Measurements from ENCODE around the gene IFT81. TPM values are rescaled to one million over a fixed set of nuclear protein-coding genes. Genes with fewer than 3 reads are reported as not detected.

The IFT81 gene
- total and polyA plus RNA-seq, 2 experiments from 2014 or later, result 12.6 to 13.7 TPM

DNA sequence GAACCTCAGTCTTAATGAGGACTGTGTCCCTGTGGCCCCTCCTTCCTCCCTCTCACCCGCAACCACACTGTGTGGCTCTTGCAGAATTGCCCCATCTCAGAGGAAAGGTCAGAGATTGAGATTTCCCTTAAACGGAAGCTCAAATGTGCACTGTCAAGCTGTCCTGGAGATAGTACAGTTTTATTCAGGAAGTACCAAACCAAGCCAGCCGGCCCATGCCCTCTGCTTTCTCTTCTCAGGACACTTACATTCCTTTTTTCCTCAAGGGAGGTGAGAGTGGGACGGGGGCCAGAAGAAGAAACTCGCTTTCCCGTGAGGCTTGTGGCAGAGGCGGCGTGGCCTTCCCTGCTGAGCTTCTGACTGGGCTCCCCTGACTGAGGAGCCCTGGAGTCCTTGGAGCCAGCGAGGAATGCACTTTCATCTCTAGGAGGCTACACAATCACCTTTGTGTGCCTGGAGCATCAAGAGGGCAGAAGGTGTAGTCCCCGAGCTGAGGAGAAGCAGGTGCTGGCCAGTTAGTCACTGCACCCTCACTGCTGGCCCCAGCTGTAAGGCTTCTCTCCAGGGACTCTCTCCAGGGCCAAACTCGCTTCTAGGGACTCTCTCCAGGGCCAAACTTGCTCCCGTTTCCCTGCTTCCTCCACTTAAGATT lies 132.7 kb downstream of the IFT81 start:
- no peak overlapping the region for H3K27ac ChIP-seq
- no peaks in the 10 kb centered on the region for H4K20me1 ChIP-seq (ENCODE audit: insufficient read depth, poor library complexity, severe bottlenecking)
- H3K27me3 ChIP-seq, result no peaks in the 10 kb centered on the region
- no peak overlapping the region for H2AFZ ChIP-seq
- WGBS (ENCODE audit: low lambda C conversion rate, missing lambda C conversion rate), result 70% methylated on average over 12 of the region's 12 CpGs
- H3K9me2 ChIP-seq (replicated peaks; ENCODE audit: insufficient read depth), result no peaks in the 10 kb centered on the region
- H3K36me3 ChIP-seq (replicated peaks; ENCODE audit: insufficient read depth, low read depth), result no peaks in the 10 kb centered on the region
- no peak overlapping the region for H3K4me3 ChIP-seq
- DNase-seq (ENCODE audit: low spot score), result no peak
- no peaks in the 10 kb centered on the region for H3K9me3 ChIP-seq (ENCODE audit: low read depth)
- H3K79me2 ChIP-seq, result no peaks in the 10 kb centered on the region
- TF ChIP-seq, protein P1, sequence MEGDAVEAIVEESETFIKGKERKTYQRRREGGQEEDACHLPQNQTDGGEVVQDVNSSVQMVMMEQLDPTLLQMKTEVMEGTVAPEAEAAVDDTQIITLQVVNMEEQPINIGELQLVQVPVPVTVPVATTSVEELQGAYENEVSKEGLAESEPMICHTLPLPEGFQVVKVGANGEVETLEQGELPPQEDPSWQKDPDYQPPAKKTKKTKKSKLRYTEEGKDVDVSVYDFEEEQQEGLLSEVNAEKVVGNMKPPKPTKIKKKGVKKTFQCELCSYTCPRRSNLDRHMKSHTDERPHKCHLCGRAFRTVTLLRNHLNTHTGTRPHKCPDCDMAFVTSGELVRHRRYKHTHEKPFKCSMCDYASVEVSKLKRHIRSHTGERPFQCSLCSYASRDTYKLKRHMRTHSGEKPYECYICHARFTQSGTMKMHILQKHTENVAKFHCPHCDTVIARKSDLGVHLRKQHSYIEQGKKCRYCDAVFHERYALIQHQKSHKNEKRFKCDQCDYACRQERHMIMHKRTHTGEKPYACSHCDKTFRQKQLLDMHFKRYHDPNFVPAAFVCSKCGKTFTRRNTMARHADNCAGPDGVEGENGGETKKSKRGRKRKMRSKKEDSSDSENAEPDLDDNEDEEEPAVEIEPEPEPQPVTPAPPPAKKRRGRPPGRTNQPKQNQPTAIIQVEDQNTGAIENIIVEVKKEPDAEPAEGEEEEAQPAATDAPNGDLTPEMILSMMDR (IDR thresholded peaks at IDR 0.05; ENCODE audit: poor library complexity), result no peak
- no peak for TF ChIP-seq EZH2 (IDR thresholded peaks at IDR 0.05; ENCODE audit: borderline replicate concordance)
- no peak for TF ChIP-seq EZH2phosphoT487 (IDR thresholded peaks at IDR 0.05; ENCODE audit: low read depth, severe bottlenecking, unreplicated experiment)
- no peaks in the 10 kb centered on the region for H3K4me1 ChIP-seq (ENCODE audit: insufficient read depth)
- no peak overlapping the region for H3K4me2 ChIP-seq

DNA sequence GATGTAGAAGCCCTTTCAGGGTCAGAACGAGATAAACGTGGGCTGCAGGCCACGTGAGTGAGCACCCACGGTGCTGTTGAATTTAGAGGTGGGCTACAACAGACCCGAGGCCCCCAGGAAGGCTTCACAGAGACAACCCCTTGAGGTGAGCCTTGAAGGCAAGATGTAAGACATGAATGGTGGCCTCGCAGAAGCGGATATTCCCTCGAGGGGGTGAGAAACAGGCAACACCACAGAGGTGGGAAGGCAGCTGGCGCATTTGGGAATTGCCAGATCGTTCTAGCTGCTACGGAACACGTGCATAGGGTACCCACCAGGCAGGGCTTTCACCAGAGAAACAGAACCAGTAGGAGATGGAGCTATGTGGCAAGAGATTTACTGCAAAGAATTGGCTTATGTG lies 134.3 kb downstream of the IFT81 start:
- TF ChIP-seq, protein P1 (IDR thresholded peaks at IDR 0.05; ENCODE audit: poor library complexity), result no peak
- TF ChIP-seq EZH2phosphoT487 (IDR thresholded peaks at IDR 0.05; ENCODE audit: low read depth, severe bottlenecking, unreplicated experiment) (no peak), EZH2 (IDR thresholded peaks at IDR 0.05; ENCODE audit: borderline replicate concordance) (no peak)
- Histone ChIP-seq H3K79me2 (no peaks in the 10 kb centered on the region), H3K27ac (no peak overlapping the region), H3K4me2 (no peak overlapping the region), H4K20me1 (ENCODE audit: insufficient read depth, poor library complexity, severe bottlenecking) (no peaks in the 10 kb centered on the region), H3K9me3 (ENCODE audit: low read depth) (no peaks in the 10 kb centered on the region), H3K9me2 (replicated peaks; ENCODE audit: insufficient read depth) (no peaks in the 10 kb centered on the region), H3K27me3 (no peaks in the 10 kb centered on the region), H3K36me3 (replicated peaks; ENCODE audit: insufficient read depth, low read depth) (no peaks in the 10 kb centered on the region), H3K4me3 (no peak overlapping the region), H3K4me1 (ENCODE audit: insufficient read depth) (no peaks in the 10 kb centered on the region), H2AFZ (no peak overlapping the region)
- DNase-seq (ENCODE audit: low spot score), result no peak
- WGBS (ENCODE audit: low lambda C conversion rate, missing lambda C conversion rate), result 91% methylated on average over 12 of the region's 12 CpGs

DNA sequence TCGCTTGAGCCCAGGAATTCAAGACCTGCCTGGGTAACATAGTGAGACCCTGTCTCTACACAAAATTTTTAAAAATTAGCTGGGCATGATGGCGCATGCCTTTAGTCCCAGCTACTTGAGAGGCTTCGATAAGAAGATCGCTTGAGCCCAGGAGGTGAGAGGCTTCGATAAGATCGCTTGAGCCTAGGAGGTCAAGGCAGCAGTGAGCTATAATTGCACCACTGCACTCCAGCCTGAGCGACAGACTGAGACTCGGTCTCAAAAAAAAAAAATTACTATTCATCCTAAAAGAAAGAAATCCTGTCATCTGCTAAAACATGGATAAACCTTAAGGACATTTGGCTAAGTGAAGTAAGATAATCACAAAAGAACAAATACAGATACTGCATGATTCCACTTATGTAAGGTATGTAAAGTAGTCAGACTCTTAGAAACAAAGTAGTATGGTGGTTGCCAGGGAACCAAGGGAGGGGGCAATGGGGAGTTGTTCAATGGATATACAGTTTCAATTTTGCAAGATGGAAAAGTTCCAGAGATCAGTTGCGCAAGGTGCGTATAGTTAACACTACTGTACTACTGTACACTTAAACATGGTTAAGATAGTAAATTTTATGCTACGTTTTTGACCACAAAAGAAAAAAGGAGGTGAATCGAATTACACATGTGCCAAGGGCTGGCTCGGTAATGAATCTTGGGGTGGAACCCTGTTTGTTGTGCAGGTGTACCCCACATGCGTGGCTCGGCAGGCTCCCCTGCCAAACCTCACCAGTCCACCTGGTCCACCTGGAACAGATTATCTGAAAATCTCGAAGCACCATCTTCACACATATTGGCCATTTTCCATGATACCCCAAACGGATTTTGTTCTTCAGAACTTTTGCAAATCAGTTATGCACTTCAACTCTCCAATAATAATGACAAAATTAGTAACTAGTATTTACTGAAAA lies 138.6 kb downstream of the IFT81 start:
- no peak for DNase-seq (ENCODE audit: low spot score)
- Histone ChIP-seq H3K9me2 (replicated peaks; ENCODE audit: insufficient read depth) (no peaks in the 10 kb centered on the region), H3K4me2 (no peak overlapping the region), H3K9me3 (ENCODE audit: low read depth) (no peaks in the 10 kb centered on the region), H2AFZ (no peak overlapping the region), H3K27me3 (no peaks in the 10 kb centered on the region), H3K27ac (no peak overlapping the region), H3K79me2 (no peaks in the 10 kb centered on the region), H4K20me1 (ENCODE audit: insufficient read depth, poor library complexity, severe bottlenecking) (no peaks in the 10 kb centered on the region), H3K36me3 (replicated peaks; ENCODE audit: insufficient read depth, low read depth) (no peaks in the 10 kb centered on the region), H3K4me1 (ENCODE audit: insufficient read depth) (peaks cover 7% of the 10 kb centered on the region), H3K4me3 (no peak overlapping the region)
- WGBS (ENCODE audit: low lambda C conversion rate, missing lambda C conversion rate), result 84% methylated on average over 17 of the region's 17 CpGs
- TF ChIP-seq, protein P1 (IDR thresholded peaks at IDR 0.05; ENCODE audit: poor library complexity), result no peak
- TF ChIP-seq EZH2phosphoT487 (IDR thresholded peaks at IDR 0.05; ENCODE audit: low read depth, severe bottlenecking, unreplicated experiment) (no peak), EZH2 (IDR thresholded peaks at IDR 0.05; ENCODE audit: borderline replicate concordance) (no peak)
